Activated CD4-positive, alpha-beta T cell treated with anti-CD3 and anti-CD28 coated beads, Interleukin-2, amount 50 U/mL, for 4 hours (primary cell): ENCODE data around the gene S100A2.

Source experiments
- DNase-seq, 2 experiments: peaks; one replicate each; pipeline ENCODE4 v3.0.0-alpha.2; 2020

Gene S100A2

DNA sequence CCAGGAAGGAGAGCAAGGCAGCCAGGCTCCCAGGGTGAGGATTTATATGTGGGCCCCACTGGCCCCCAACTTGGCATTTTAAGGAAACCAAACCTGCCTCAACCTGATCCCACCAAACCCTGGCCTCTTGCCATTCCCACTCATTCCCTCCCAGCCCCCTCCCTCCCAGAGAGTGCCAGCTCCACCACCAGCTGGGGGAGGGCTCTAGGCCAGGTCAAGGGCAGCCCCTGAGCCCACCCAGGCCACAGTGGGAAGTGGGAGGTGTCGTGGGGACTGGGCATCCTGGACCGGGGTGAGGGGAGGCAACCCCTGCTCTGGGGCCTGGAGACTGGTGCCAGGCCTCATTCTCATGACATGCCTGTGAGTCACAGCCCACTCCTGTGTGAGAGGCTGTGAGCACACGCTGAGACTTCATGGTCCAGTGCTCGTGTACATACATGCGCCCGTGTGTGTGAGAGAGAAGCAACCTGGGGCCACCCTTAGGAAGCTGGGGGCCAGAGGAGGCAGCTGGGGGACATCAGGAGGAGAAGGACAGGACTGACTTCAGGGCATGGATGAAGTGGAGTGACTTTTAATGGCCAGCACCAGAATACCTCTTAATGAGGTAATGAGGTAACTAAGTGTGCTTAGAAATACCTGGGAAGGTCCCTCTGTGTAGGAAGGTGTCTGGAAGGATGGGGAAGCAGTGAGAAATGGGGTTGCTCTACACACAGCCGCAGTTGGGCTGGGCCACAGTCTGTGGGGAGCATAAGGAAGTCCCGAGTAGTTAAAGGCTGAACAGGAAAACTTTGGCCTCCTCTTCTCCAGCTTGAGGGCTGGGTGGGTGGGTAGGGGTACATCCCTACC is at the start of gene S100A2:
TSS of gene S100A2 (minus strand) at position 316 of the 846 bp plus-strand sequence. CDS start 1,967 bp downstream, outside the sequence.
- DNase-seq: peak; percentile 31 to 41

DNA sequence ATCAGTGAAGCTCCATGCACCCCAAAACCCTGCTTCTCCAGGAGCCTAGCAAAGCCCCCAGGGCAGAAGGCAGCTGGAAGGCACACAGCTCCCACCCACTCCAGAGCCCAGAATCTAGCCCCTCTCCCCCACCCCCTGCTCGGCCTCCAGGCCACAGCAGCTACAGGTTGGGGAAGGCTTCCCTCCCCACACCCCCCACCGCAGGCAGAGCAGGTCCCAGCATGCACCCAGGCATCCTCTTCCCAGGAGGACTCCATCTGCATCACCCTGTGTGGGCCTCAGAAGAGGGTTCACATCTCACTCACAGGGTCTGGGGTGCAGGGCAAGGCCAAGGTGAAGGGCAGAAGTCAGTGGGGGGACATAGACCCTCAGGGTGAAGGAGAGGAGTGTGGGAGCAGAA is 49.8 kb upstream of the S100A2 start:
- no peak for DNase-seq

DNA sequence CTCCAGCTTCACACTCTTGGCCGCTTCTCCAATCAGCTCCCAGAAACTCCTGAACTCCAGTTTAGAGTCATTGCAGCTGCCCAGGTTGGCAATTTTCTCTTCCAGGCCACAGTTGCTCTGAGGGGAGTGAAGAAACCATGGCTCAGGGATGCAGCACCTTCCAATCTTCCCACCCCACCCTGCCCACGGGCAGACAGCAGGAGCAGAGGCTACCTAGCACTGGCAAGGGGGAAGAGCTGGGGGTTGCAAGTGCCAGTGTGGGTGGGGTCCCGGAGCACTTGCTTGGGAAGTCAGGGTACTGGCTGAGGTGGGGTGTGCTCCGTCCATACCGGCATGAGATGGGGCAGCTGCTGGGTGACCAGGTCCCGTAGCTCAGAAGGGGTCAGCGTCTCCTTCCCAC is 49.3 kb upstream of the S100A2 start:
- no peak for DNase-seq

DNA sequence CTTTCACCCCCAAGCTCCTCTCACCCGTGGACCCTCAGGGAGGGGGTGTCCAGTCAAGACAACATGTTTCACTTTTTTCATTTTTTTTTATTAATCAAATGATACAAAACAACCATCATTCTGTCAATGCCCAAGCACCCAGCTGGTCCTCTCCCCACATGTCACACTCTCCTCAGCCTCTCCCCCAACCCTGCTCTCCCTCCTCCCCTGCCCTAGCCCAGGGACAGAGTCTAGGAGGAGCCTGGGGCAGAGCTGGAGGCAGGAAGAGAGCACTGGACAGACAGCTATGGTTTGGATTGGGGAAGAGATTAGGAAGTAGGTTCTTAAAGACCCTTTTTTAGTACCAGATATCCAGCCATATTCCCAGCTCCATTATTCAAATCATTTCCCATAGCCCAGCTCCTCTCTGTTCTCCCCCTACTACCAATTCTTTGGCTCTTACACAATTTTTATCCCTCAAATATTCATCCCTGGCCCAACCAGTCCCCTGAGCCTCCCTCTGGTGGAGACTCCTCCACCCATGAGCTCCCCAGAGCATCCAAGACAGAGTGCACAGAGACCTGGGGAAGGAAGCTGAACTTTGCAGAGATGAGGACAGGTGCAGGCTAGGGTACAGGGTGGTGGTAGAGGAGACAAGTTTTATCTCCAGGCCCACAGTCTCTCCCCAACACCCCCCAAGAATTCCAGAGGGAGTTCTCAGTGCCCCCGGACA is 48.7 kb upstream of the S100A2 start:
- DNase-seq: no peak

DNA sequence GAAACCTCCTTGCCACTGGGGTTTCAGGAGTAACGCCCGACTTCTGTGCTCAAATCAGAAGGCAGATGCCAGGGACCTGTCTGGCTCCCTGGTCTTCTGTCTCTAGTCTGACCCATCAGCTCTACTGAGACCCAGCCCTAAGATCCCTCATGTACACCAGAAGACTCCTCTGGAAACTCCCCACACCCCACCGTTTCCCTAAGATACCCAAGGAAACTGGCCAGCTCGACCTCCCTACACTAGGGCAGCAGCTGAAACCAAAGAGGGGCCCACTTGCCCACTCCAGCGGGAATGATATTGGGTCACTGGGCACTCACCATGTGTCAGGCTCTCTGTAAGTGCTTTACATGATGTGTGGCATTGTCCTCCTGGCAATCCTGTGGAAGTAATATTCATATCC is 47.8 kb upstream of the S100A2 start:
- no peak for DNase-seq

DNA sequence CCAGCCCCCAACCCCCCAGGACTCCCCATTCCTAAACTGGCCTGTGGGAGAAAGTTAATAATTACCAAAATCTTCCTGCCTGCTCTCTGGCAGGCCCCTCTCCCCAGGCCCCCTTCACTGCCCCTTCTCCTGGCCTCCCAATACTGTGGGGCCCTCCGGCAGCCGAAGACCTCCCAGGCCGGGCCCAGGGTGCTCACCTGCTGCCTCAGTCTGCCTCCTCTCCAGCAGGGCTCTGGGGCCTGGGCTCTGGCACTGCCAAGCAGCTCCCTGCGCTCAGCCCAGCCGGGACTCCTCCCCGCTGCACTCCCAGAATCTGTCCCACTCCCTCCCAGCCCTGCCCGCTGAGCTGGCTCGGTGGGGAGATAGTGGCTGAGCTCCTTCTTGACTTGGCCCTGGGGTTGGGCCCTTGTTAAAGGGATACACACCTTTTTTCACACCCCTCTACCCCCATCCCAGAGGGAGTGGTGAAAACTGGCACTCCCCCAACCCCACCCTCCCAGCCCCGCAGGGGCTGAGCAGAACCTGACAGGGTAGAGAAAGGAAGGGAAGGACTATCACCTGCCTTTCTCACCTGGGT is 47.2 kb upstream of the S100A2 start, which contains the start of gene S100A16:
TSS of gene S100A16 (minus strand) at position 383 of the 577 bp plus-strand sequence. CDS start 4,986 bp downstream, outside the sequence.
- DNase-seq: no peak

DNA sequence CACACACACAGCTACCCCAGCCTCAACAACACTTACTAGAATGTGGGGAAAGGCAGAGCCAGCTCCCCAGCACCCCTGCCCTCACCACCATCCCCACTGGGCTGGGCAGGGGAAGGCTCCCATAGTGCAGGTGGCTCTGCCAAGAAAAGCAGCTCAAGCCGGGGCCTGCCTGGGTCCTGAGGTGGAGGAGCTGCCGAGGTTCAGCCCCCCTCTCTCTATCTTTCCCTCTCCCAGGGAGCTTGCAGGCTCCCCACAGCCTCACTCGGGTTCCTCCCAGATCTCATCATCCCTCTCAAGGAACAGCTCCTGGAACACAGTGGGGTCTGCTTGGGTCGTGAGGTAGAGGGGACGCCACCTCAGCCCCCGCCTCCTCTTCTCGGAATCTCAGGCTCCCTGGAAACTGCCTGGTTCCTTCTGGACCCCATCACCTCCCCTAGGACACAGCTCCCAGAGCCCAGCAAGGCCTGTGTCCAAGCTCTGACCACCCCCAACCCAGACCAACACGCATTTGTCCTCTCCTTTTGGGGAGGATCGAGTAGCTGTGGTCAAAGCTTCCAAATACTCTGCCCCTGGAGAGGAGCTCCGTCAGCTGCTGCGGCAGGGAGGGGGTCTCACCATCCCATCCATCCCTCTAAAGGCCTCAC is 46.6 kb upstream of the S100A2 start:
- no peak for DNase-seq

DNA sequence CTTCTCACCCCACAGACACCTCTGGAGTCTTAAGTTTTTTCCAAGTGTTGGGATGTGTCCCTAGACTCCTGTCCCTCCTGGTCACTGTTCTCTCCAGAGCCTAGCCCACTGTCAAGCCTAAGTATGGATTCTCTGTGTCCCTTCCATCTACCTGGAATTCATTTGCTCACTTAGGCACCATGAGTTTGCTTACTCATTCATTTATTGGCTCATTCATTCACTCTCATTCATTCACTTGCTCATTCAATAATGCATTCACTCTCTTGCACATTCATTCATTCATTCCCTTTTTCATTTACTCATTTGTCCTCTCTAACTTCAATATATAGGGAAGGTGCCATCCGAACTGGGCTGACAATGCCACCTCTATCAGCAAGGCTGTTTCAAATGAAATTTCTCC is 45.7 kb upstream of the S100A2 start:
- no peak for DNase-seq

DNA sequence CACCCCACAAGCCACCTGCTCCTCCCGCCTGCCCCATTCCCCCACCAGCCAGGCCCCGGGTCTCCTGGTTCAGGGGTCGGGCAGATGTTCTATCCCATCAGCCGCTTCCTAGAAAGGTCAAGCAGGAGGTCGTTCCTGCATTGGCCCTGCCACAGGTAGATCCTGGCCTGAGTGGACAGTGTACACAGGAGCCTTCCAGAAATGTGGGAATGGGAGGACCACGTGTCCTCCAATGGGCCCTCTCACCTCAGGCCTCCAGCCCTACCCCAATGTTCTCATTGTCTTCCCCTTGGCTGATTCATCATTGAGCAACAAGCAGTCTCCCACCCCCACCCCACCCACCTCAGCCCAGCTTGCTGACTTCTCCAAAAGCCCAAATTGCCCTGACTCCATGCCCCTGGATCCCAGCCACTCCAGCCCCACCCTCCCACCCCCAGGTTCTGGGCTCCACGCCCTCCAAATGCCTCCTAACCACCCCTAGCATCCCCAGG is 45.2 kb upstream of the S100A2 start:
- no peak for DNase-seq

DNA sequence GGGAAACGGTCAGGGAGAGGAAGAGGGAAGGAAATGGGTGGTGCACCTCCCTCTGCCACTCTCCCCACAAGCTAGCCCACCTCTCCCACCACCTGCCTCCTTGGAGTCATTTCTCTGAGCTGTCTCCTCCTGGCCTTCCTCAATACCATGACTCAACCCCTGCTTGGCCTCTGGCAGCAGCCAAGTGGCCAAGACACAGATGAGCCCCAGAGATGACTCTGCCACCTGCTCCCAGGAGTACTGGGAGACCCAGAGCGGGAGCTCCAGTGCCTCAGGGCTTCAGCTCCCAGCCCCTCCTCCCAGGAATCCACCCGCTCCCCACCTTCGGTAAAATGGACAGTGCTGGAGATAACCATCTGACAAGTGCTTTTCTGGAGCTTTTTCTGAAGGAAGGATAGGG is 44.7 kb upstream of the S100A2 start:
- DNase-seq: no peak

DNA sequence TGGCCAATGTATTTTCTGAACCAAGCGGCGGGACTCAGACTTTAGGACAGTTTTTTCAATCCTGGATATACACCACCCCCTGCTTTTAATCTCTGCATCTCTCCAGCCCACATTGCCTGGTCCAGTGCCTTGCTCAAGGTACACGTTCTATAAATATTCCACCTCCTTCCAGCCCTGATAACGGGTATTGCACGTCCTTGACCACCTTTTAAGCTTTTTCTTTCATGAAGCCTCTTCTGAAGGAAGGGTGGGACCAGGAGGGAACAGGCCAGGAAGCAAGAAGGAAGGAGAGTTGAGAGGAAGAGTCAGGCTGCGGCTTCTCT is 43.9 kb upstream of the S100A2 start:
- DNase-seq: no peak

DNA sequence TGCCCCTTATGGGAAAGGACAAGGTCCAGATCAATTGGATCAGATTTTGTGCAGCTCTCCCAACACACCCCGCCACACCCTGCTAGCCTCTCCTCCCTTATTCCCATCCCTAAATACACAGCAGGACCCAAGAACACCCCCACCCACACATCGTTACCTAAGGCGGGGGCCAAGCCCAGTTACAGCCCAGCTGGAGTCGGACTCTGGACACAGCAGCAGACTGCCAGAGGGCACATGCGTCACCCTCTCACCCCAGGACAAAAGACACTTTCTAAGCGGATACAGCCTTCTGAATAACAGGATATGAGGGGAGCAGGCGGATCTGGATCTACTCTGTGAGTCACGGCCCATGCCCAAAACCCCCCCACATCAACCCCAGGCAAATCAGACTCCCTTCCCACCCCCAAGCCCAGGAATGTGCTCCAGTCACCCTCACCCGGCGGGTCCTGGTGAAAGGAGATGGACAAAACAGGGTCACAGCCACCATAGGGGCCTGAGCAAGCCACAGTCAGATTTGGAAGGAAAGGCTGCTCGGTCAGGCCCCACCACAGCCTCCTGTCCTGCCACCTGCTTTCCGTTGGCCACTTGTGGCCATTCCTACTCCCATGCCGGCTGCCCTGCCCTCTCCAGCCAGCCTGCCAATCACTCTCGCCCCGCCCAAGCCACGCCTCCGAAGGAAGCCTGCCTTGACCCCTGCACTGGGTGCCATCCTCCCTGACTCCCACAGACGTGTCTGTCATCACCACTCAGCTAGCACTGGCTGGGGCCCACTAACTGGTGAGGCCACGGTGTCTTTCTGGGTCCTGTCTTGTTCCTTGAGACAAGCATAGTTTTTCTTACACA is 43.3 kb upstream of the S100A2 start:
- DNase-seq: no peak

DNA sequence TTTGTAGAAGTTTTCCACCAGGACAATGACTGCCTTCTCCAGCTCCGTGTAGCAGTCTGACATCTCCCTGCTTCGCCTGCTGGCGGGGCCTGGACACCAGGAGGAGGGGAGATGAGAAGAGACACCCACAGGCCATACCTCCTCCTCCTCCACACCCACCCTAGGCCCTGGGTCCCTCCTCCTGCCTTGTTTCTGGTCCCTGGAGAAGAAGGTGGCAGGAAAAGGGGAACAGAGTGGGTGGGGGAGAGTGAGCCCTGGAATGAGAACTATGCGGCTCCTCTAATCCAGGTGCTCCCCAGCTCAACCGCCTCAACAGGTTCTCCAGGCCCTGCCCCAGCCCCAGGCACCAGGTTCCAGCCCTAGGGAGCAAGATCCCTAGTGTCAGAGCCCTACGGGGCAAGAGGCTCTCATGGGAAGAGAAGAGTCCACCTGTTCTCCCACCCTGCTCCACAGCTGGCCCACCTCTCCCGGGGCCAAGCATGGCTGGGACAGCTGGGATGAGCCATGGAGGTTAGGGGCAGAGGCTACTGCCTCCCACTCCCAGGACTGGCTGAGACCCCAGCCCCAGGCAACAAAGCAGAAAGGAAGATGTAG is 42.5 kb upstream of the S100A2 start:
- no peak for DNase-seq

DNA sequence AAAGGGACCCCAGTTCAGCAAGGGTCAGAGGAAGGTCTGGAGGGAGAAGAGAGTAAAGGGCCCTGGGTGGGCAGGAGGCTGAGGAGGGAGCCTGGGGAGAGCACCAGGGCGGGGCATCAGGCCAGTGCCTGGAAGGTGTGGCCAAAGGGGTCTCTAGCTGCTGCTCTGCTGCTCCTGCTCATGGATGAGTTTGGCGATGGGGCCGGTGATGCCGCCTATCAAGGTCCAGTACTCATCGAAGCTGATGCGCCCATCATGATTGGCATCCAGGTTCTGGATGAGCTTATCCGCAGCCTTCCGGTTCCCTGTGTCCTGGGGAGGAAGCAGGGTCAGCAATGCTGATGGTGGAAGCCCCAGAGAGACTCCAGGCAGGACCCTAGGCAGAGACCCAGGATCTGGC is 41.7 kb upstream of the S100A2 start:
- no peak for DNase-seq

DNA sequence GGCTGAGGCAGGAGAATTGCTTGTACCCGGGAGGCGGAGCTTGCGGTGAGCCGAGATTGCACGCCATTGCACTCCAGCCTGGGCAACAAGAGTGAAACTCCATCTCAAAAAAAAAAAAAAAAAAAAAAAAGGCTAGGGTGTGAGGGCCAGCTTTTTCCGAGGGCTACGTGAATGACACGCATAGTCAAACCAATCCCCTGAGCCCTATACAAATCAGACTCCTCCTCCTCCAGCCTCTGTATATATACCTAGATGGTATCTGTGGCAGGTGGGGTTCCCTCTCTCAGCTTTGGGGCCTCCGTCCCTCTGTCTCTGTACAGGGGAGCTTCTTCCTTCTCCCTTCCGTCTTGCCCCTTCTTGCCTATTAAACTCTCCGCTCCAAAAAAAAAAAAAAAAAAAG is 40.5 kb upstream of the S100A2 start:
- no peak for DNase-seq

DNA sequence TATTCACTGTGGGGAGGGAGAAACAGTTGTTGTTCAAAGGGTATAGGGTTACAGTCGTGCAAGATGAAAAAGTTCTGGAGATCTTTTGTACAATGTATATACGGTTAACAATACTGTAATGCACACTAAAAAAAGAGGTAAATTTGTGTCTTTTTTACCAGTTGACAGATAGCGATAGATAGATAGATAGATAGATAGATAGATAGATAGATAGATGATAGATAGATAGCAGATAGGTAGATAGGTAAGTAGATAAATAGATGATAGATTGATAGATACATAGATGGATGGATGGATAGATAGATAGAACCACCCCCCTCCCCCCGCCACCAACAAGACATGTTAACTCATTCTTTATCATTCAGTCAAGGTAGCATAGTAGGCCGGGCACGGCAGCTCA is 37.1 kb upstream of the S100A2 start:
- no peak for DNase-seq

DNA sequence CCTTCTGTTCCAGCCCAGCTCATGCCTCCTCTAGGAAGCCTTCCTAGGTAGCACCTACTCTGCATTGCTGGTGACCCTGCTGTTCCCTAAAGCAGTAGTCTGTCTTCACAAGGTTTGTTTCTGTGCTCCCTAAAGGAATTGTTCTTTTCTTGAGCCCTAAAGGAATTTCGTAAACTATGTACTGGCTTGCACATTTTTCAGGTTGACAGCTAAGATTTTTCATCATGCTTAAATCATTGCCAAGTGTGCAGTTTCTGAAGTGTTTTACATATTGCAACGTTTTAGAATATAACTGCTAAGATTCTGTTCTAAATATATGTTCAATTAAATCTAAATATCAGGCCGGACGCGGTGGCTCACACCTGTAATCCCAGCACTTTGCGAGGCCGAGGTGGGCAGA is 34.2 kb upstream of the S100A2 start:
- no peak for DNase-seq

DNA sequence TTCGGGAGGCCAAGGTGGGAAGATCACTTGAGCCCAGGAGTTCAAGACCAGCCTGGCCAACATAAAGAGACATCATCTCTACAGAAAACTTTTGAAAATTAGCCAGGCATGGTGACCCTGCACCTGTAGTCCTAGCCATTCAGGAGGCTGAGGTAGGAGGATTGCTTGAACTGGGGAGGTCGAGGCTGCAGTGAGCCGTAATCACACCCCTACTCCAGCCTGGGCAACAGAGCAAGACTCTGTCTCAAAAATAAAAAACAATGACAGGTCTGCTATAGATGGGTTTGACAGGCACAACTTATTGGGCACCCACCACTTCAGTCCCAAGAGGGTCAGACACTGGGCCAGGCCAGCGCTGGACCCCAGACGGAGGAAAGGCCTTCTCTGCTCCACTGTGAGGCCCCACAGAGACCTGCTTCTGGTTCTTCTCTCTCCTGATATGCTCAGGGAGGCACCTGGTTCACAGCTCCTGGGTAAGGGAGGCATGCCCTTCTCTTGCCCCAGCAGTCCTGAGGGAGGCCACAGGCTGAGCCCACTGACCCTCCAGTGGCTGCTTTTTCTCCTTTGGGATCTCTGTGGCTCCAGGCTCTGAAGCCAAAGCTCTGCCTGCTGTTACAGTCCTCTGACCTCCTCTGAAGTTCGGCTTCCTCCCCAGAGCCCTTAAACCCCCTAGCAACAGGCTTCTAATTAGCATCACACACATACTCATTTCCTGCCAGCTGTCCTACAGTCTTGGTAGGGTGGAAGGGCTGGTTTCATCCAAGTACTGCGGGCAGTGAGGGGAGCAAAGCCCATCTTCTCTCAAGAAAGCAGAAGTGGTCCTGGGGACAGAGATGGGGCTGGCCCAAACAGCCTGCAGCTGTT is 32.9 kb upstream of the S100A2 start:
- DNase-seq: no peak

DNA sequence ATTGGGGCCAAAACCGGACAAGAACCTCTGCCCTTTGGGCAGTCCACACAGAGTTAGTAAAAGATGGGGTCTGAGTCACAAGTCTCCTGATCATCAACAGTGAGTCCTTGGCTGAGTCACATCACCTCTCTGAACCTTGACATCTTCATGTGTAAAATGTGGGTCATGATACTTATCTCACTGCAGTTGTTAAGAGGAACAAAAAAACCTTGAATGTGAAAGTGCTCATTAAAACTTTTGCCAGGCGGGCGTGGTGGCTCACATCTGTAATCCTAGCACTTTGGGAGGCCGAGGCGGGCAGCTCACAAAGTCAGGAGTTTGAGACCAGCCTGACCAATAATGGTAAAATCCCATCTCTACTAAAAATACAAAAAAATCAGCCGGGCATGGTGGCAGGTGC is 31.6 kb upstream of the S100A2 start:
- no peak for DNase-seq

DNA sequence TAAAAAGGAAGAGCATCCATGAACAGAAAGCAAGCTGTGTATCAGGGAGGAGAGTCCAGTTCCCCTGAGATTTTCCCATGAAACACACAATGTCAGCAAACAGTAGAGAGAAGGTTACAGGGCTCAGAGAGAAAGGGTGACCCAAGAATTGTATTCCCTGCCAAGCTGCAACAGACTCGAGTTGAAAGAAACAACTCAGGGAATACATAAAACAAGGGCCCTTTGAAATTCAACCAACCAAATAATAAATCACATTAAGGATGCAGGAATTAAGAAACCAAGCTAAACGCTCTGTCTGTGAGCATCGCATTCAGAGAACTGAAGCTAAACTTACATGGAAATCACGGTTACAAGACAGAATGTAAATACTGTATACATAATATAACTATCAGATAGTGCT is 27.1 kb upstream of the S100A2 start:
- no peak for DNase-seq

DNA sequence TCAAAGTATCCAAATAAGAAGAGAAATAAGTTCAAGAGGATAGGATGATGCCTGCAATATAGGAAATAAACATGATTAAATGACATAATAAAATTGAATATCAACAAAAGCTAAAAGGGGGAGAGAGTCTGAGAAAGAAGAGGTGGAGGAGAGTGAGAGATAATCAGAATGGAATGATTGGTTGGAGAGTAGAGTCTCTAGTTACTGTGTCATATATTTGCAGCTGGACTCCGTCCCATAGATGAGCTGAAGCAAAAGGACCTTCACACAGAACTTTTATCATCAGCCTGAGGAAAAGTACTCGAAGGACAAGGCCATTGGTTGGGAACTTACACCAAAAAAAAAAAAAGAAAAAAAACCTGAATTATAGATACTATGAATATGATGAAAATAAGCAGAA is 22.8 kb upstream of the S100A2 start:
- DNase-seq: no peak
